ENCODE results near the gene ITSN2.

Gene ITSN2

GRCh38 chr2:24332791-24333540 lies 27.4 kb downstream of the ITSN2 start:
- no peak for DNase-seq

DNA sequence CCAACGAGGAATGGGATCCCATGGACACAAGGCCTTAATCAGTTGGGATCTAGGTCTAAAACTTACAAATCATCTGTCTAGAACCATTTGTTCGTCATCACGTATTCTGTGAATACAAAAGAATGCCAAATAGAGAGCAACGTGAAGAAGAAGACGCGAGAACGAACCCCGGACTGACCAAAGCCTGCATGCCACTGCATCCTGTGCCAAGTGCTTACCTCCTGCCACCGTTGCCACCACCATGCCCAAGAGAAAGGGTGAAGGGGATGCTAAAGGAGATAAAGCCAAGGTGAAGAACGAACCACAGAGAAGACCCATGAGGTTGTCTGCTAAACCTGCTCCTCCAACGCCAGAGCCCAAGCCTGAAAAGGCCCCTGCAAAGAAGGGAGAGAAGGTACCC lies 30.2 kb downstream of the ITSN2 start:
- DNase-seq, result no peak

- no peak for DNase-seq
These were observed 30.6 kb downstream of the ITSN2 start for GRCh38 chr2:24329700-24330099.

- DNase-seq, result no peak
These were observed 32.3 kb downstream of the ITSN2 start for GRCh38 chr2:24328010-24328409.

GRCh38 chr2:24317491-24317920 lies 42.8 kb downstream of the ITSN2 start:
- no peak for DNase-seq

GRCh38 chr2:24315669-24316068 lies 44.7 kb downstream of the ITSN2 start:
- no peak for DNase-seq

DNA sequence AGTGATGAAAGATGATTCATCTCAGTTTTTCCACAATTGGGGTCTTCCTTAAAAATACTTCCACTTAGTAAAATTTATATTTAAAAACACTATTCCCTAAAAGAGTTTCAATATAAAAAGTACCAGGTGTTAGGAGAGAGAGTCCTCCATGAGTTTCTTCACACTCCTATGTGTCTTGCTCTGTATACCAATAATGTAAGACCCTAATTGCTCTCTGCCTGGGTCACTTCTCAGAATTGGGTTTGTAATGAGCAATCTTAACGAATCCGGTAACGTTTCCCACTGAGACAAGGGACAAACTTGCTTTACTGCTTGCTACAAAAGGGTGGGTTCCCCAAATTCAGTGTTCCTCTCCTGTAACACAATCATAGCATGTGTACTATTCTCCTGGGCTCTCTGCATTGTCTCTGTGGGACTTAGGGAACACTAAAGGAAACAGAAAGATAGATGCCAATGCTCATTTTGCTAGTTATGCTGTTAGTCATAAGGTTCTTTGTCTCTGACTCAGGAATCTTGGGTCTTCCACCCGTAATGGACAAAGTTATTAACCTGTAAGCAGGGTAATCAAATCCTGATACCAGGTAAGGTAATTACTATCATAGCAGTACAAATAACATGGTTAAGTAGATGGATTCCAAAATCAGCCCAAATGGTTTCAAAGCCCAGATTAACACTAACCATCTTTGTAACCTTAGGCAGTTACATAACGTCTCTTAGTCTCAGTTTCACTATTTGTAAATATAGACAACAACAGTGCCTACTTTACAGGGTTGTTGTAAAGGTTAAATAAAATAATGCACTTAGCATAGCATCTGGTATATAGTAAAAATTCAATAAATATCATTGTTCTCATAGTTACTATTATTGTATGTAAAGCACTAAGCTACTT lies 46.3 kb downstream of the ITSN2 start:
- DNase-seq, result no peak

- DNase-seq, result no peak
These were observed 52.4 kb downstream of the ITSN2 start for GRCh38 chr2:24307961-24308360.

DNA sequence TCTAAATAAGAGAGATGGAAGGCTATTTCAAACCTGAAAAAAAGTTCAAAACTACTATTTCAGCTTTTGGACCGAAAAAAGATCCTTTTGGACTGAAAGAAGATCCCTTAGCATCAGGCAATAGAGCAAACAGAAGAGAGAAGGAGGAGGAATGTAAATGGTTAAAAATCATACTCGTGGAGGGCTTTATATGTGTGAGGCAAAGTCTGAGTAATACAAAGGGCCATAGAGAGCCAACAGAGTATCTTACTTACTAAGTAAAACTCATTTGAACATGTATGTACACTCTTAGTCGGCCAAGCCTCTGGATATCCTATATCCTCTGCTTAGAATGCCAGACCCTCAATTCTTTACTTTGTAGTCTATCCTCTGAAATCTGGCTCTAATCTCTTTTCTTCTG lies 55.7 kb downstream of the ITSN2 start:
- no peak for DNase-seq

GRCh38 chr2:24304098-24304497 lies 56.2 kb downstream of the ITSN2 start:
- no peak for DNase-seq

- DNase-seq, result no peak
These were observed 58.7 kb downstream of the ITSN2 start for GRCh38 chr2:24301599-24301998.

- DNase-seq, result no peak
These were observed 62.7 kb downstream of the ITSN2 start for GRCh38 chr2:24297663-24298062.

DNA sequence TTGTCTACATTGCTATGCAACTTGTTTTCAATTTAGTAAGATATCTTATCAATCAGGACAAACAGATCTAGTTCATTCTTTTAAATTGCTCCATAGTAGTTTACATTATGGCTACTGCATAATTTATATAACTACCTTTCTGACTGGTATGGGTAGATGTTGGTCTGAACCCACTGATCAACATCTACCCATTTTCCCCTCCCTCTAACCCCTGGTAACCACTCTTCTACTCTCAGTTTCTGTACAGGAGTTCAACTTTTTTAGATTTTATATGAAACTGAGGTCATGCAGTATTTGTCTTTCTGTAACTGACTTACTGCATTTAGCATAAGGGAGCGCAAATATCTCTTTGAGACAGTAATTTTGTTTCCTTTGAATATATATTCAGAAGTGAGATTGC lies 73.2 kb downstream of the ITSN2 start:
- DNase-seq, result no peak

GRCh38 chr2:24285484-24286152 lies 74.7 kb downstream of the ITSN2 start:
- DNase-seq, result no peak

DNA sequence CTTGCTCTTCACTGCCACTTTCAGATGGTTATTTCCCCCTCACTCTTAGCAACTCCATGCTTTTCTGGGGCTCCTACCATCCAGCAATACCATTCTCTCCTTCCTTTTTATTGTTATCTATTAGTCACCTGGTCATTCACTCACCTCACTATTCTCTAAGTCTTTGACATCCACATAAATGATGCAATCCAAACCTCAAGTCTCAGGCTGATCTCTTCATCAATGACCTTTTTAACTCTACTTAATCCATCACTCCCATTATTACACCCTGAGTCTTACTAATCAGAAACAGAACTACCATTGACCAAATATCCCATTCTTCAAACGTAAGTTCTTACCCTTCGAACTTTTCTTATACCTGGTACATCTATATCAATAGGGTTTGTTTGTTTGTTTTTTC lies 79.7 kb downstream of the ITSN2 start:
- no peak for DNase-seq

DNA sequence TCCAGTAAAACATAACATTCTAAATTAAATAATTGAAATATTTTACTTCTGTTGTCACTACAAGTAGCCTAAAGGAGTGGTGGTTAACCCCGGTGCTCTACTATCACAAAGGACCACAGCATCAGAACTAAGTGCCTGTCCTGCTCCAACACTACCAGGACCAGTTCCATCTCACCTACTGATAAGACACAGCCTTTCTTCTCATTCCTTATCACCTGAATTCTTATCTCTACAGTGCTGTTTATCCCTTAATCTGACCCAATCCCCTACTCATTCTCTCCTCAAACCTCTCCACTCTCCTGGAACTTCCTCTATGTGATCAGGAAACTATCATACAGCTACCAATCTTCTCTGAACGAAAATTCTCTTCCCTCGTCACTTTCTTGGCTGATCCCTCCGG lies 80.2 kb downstream of the ITSN2 start:
- no peak for DNase-seq

- DNase-seq, result no peak
These were observed 83.9 kb downstream of the ITSN2 start for GRCh38 chr2:24276349-24276899.

DNA sequence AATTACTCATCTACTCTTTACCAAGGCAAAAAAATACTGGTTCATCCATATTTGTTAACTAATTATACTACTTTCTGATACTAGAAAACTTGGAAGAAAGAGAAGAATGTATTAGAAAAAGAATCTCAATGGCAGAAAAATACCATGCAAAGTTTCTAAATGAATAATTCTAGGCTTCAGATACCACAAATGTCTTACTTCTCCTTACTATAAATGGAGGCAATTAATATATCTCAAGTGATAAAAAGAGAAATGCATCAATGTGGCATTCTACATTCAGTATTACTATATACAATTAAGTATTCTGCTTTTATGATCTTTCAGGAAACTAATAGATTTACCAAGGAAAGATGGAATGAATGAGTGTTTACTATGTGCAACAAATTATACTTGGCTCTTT lies 85.5 kb downstream of the ITSN2 start:
- DNase-seq, result no peak

DNA sequence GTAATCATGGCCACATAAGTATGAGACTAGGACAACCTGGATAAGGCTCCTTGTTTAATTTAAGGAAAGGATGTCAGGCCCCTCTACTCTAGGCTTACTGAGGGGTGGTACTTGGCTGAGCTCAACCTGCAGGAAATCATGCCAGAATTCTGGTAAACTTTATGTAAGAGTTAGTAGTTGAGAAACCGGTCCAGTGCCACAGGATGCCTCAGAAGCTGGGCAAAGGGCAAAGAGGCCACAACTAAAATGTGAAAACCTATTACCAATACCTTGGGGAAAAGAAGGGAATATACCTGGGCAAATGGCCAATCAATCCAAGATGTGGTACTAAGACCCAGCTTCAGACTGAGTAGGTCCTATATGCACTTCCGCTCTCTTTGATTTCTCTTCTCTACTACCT lies 86.7 kb downstream of the ITSN2 start:
- no peak for DNase-seq

DNA sequence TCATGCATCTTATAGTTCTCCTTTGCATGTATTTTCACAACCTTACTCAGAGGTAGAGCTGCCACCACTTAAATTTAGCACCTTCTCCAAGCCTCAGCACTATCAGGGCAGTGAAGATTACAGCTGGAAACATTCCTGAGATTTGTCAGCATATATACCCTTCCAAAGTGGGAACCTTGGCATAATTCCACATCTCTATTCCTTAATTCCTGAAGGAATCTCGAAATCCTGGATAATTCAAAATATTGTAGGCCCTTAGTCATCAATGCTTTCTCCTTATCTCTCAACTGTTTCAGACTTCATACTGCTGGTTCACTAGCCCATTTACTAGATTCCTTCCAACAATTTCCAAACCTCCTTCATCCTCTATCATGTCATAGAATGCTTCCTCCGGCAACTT lies 87.4 kb downstream of the ITSN2 start:
- DNase-seq, result no peak

- no peak for DNase-seq
These were observed 88.1 kb downstream of the ITSN2 start for GRCh38 chr2:24272161-24272802.

DNA sequence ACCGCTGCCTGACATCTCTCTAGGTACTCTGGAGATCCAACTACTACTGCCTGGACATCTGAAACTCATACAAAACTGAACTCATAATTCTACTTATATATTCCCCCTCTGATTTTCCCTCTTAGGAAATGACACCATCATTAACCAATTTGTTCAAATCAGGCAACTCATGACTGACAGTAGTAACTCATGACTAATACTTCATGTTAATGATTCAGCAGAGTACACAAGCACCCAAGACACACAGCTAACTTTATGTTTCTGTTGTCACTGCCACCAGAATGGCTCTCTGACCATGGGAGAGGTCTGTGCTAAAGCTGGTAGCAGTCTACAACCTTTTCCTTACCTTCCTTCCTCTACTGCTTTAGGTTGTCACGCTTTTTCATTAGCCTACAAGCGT lies 91.1 kb downstream of the ITSN2 start:
- no peak for DNase-seq

DNA sequence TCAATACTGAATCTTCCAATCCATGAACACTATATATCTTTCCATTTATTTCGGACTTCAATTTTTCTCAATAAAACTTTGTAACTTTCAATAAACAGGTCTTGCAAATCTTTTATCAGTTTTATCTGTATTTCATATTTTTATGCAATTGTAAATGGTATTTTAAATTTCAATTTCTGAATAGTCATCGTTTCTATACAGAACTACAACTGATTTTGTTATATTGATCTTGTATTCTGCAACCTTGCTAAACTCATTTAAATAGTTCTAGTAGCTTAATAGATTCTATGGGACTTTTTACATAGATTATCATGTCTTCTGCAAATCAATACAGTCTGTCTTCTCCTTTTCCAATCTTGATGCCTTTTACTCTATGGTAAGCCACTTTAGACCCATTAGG lies 95.1 kb downstream of the ITSN2 start:
- no peak for DNase-seq
